SK-N-SH treated with all-trans-retinoic acid at 6 μM for 48 hours (cell line): ENCODE data around the gene SEC24D.

Experiments
- ATAC-seq: fragments of 200-7000 bp; cut with Tn5 transposase; 3 replicates; pipeline ENCODE4 v1.9.1; 2020; ENCODE audit warnings: mild to moderate bottlenecking, moderate library complexity
- ARNTL ChIP-seq: fragments of 450-650 bp; formaldehyde crosslinking; IDR thresholded peaks from 2 replicates; pipeline ENCODE4 v1.5.0; 2020; ENCODE audit warnings: low read depth, mild to moderate bottlenecking, moderate library complexity, borderline replicate concordance
- BACH2 ChIP-seq: fragments of 250-450 bp; sonication (Bioruptor Pico); IDR thresholded peaks from 2 replicates; pipeline ENCODE4 v1.9.0; 2021; ENCODE audit warnings: mild to moderate bottlenecking, borderline replicate concordance
- CSDC2 ChIP-seq: fragments of 250-450 bp; sonication (Bioruptor Pico); IDR thresholded peaks from 2 replicates; pipeline ENCODE4 v1.5.0; 2020; ENCODE audit warnings: mild to moderate bottlenecking, moderate library complexity
- ESRRG ChIP-seq: fragments of 250-450 bp; sonication (Bioruptor Pico); IDR thresholded peaks from 2 replicates; pipeline ENCODE4 v1.6.1; 2021; ENCODE audit warnings: mild to moderate bottlenecking
- GLIS3 ChIP-seq: fragments of 250-450 bp; sonication (Bioruptor Pico); IDR thresholded peaks from 2 replicates; pipeline ENCODE4 v1.5.0; 2020; ENCODE audit warnings: mild to moderate bottlenecking, moderate library complexity
- ISL1 ChIP-seq: fragments of 250-450 bp; sonication (Bioruptor Pico); IDR thresholded peaks from 2 replicates; pipeline ENCODE4 v2.1.2; 2022; ENCODE audit warnings: mild to moderate bottlenecking, moderate library complexity
- OSR1 ChIP-seq: fragments of 250-450 bp; sonication (Bioruptor Pico); IDR thresholded peaks from 2 replicates; pipeline ENCODE4 v1.8.0; 2022; ENCODE audit warnings: moderate library complexity, mild to moderate bottlenecking, inconsistent platforms
- PPARA ChIP-seq: fragments of 250-450 bp; sonication (Bioruptor Pico); IDR thresholded peaks from 2 replicates; pipeline ENCODE4 v1.5.0; 2020; ENCODE audit warnings: mild to moderate bottlenecking, borderline replicate concordance
- RARB ChIP-seq: fragments of 250-450 bp; sonication (Bioruptor Pico); IDR thresholded peaks from 2 replicates; pipeline ENCODE4 v1.8.0; 2021; ENCODE audit warnings: mild to moderate bottlenecking, moderate library complexity
- SNAI2 ChIP-seq: fragments of 250-450 bp; sonication (Bioruptor Pico); IDR thresholded peaks from 2 replicates; pipeline ENCODE4 v1.5.0; 2020; ENCODE audit warnings: mild to moderate bottlenecking, moderate library complexity
- TCF4 ChIP-seq: fragments of 250-450 bp; sonication (Bioruptor Pico); IDR thresholded peaks from 2 replicates; pipeline ENCODE4 v1.8.0; 2021; ENCODE audit warnings: mild to moderate bottlenecking, moderate library complexity, borderline replicate concordance
- TOX ChIP-seq: fragments of 250-450 bp; sonication (Bioruptor Pico); IDR thresholded peaks from 2 replicates; pipeline ENCODE4 v1.8.0; 2021; ENCODE audit warnings: mild to moderate bottlenecking, moderate library complexity, borderline replicate concordance
- ZC3H10 ChIP-seq: fragments of 250-450 bp; sonication (Bioruptor Pico); IDR thresholded peaks from 2 replicates; pipeline ENCODE4 v1.5.1; 2021; ENCODE audit warnings: mild to moderate bottlenecking, moderate library complexity
- ZFP3 ChIP-seq: fragments of 250-450 bp; sonication (Bioruptor Pico); IDR thresholded peaks from 2 replicates; pipeline ENCODE4 v1.5.0; 2020; ENCODE audit warnings: mild to moderate bottlenecking, moderate library complexity
- ZFP30 ChIP-seq: fragments of 450-650 bp; formaldehyde crosslinking; IDR thresholded peaks from 2 replicates; pipeline ENCODE4 v1.5.0; 2022; ENCODE audit warnings: mild to moderate bottlenecking, moderate library complexity
- ZNF565 ChIP-seq: fragments of 450-650 bp; formaldehyde crosslinking; conservative IDR thresholded peaks from 2 replicates; pipeline ENCODE4 v1.5.0; 2020; ENCODE audit warnings: low read depth, mild to moderate bottlenecking, moderate library complexity
- ZNF70 ChIP-seq: fragments of 450-650 bp; formaldehyde crosslinking; IDR thresholded peaks from 2 replicates; pipeline ENCODE4 v1.5.0; 2020; ENCODE audit warnings: mild to moderate bottlenecking, moderate library complexity
- ZNF8 ChIP-seq: fragments of 450-650 bp; formaldehyde crosslinking; IDR thresholded peaks from 2 replicates; pipeline ENCODE4 v1.5.0; 2020; ENCODE audit warnings: mild to moderate bottlenecking, moderate library complexity
- TF ChIP-seq, protein P1 (sequence below): fragments of 250-450 bp; sonication (Bioruptor Pico); IDR thresholded peaks from 2 replicates; pipeline ENCODE4 v1.8.0; 2020; ENCODE audit warnings: mild to moderate bottlenecking, moderate library complexity, borderline replicate concordance
- TF ChIP-seq, protein P2 (sequence below): fragments of 250-450 bp; sonication (Bioruptor Pico); IDR thresholded peaks from 2 replicates; pipeline ENCODE4 v1.5.1; 2020; ENCODE audit warnings: low read depth, mild to moderate bottlenecking, moderate library complexity
- TF ChIP-seq, protein P3 (sequence below): fragments of 250-450 bp; sonication (Bioruptor Pico); IDR thresholded peaks from 2 replicates; pipeline ENCODE4 v1.5.0; 2020; ENCODE audit warnings: mild to moderate bottlenecking, moderate library complexity
- TF ChIP-seq, protein P4 (sequence below): fragments of 250-450 bp; sonication (Bioruptor Pico); IDR thresholded peaks from 2 replicates; pipeline ENCODE4 v1.5.1; 2021; ENCODE audit warnings: mild to moderate bottlenecking, moderate library complexity
- TF ChIP-seq, protein P5 (sequence below): fragments of 250-450 bp; sonication (Bioruptor Pico); IDR thresholded peaks from 2 replicates; pipeline ENCODE4 v1.8.0; 2021; ENCODE audit warnings: low read depth, mild to moderate bottlenecking, moderate library complexity, borderline replicate concordance

SEC24D gene

DNA sequence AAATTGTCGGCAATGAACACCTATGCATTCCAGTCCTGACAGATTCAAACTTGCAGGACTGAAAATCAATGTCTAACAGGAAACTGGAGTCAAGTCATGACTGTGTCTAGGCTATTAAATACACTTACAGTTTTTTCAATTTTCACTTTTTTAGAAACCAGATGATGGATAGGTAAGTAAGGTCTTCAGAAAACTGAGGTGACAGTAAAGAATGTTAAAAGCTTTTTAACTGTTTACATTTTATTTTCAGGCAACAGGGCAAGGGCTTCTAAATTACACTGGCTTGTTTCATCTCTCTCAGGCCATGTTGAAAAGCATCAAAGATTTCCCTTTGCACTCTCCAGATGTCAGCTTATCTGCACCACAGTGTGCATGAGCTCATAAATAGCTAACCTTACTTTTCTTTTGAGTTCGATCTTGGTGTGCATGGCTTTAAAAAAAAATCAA, 65.2 kb downstream of the SEC24D start:
- TF ChIP-seq ZNF8 (CRISPR knock-in tag) (no peak), GLIS3 (peak; percentile 82; the same call in 1 of the 2 replicates), CSDC2 (no peak), TCF4 (CRISPR knock-in tag) (peak; percentile 81; the same call in 1 of the 2 replicates), ISL1 (peak; percentile 100), RARB (CRISPR knock-in tag) (0 out of 2 replicates have a peak, but pooled peaks have one; percentile 48), ZC3H10 (0 out of 2 replicates have a peak, but pooled peaks have one; percentile 10), ZNF70 (CRISPR knock-in tag) (no peak; the same call in 1 of the 2 replicates), BACH2 (CRISPR knock-in tag) (no peak), ZNF565 (CRISPR knock-in tag) (no peak), PPARA (CRISPR knock-in tag) (no peak), TOX (peak; percentile 87; the same call in 1 of the 2 replicates), ARNTL (CRISPR knock-in tag) (peak; percentile 9; the same call in 1 of the 2 replicates), SNAI2 (no peak), ESRRG (CRISPR knock-in tag) (peak; percentile 61; the same call in 1 of the 2 replicates), ZFP3 (no peak)
- TF ChIP-seq, protein P1, sequence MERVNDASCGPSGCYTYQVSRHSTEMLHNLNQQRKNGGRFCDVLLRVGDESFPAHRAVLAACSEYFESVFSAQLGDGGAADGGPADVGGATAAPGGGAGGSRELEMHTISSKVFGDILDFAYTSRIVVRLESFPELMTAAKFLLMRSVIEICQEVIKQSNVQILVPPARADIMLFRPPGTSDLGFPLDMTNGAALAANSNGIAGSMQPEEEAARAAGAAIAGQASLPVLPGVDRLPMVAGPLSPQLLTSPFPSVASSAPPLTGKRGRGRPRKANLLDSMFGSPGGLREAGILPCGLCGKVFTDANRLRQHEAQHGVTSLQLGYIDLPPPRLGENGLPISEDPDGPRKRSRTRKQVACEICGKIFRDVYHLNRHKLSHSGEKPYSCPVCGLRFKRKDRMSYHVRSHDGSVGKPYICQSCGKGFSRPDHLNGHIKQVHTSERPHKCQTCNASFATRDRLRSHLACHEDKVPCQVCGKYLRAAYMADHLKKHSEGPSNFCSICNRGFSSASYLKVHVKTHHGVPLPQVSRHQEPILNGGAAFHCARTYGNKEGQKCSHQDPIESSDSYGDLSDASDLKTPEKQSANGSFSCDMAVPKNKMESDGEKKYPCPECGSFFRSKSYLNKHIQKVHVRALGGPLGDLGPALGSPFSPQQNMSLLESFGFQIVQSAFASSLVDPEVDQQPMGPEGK (CRISPR knock-in tag): peak; percentile 67
- TF ChIP-seq, protein P2, sequence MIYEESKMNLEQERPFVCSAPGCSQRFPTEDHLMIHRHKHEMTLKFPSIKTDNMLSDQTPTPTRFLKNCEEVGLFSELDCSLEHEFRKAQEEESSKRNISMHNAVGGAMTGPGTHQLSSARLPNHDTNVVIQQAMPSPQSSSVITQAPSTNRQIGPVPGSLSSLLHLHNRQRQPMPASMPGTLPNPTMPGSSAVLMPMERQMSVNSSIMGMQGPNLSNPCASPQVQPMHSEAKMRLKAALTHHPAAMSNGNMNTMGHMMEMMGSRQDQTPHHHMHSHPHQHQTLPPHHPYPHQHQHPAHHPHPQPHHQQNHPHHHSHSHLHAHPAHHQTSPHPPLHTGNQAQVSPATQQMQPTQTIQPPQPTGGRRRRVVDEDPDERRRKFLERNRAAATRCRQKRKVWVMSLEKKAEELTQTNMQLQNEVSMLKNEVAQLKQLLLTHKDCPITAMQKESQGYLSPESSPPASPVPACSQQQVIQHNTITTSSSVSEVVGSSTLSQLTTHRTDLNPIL: peak; percentile 81; the same call in 1 of the 2 replicates
- TF ChIP-seq, protein P3, sequence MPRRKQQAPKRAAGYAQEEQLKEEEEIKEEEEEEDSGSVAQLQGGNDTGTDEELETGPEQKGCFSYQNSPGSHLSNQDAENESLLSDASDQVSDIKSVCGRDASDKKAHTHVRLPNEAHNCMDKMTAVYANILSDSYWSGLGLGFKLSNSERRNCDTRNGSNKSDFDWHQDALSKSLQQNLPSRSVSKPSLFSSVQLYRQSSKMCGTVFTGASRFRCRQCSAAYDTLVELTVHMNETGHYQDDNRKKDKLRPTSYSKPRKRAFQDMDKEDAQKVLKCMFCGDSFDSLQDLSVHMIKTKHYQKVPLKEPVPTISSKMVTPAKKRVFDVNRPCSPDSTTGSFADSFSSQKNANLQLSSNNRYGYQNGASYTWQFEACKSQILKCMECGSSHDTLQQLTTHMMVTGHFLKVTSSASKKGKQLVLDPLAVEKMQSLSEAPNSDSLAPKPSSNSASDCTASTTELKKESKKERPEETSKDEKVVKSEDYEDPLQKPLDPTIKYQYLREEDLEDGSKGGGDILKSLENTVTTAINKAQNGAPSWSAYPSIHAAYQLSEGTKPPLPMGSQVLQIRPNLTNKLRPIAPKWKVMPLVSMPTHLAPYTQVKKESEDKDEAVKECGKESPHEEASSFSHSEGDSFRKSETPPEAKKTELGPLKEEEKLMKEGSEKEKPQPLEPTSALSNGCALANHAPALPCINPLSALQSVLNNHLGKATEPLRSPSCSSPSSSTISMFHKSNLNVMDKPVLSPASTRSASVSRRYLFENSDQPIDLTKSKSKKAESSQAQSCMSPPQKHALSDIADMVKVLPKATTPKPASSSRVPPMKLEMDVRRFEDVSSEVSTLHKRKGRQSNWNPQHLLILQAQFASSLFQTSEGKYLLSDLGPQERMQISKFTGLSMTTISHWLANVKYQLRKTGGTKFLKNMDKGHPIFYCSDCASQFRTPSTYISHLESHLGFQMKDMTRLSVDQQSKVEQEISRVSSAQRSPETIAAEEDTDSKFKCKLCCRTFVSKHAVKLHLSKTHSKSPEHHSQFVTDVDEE (CRISPR knock-in tag): peak; percentile 93
- TF ChIP-seq, protein P4, sequence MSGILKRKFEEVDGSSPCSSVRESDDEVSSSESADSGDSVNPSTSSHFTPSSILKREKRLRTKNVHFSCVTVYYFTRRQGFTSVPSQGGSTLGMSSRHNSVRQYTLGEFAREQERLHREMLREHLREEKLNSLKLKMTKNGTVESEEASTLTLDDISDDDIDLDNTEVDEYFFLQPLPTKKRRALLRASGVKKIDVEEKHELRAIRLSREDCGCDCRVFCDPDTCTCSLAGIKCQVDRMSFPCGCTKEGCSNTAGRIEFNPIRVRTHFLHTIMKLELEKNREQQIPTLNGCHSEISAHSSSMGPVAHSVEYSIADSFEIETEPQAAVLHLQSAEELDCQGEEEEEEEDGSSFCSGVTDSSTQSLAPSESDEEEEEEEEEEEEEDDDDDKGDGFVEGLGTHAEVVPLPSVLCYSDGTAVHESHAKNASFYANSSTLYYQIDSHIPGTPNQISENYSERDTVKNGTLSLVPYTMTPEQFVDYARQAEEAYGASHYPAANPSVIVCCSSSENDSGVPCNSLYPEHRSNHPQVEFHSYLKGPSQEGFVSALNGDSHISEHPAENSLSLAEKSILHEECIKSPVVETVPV (CRISPR knock-in tag): peak; percentile 65; the same call in 1 of the 2 replicates
- TF ChIP-seq, protein P5, sequence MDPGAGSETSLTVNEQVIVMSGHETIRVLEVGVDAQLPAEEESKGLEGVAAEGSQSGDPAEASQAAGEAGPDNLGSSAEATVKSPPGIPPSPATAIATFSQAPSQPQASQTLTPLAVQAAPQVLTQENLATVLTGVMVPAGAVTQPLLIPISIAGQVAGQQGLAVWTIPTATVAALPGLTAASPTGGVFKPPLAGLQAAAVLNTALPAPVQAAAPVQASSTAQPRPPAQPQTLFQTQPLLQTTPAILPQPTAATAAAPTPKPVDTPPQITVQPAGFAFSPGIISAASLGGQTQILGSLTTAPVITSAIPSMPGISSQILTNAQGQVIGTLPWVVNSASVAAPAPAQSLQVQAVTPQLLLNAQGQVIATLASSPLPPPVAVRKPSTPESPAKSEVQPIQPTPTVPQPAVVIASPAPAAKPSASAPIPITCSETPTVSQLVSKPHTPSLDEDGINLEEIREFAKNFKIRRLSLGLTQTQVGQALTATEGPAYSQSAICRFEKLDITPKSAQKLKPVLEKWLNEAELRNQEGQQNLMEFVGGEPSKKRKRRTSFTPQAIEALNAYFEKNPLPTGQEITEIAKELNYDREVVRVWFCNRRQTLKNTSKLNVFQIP (CRISPR knock-in tag): peak; percentile 72; the same call in 1 of the 2 replicates
- TF ChIP-seq, all 23 proteins: peak for 13
- ATAC-seq: peak; percentile 77

DNA sequence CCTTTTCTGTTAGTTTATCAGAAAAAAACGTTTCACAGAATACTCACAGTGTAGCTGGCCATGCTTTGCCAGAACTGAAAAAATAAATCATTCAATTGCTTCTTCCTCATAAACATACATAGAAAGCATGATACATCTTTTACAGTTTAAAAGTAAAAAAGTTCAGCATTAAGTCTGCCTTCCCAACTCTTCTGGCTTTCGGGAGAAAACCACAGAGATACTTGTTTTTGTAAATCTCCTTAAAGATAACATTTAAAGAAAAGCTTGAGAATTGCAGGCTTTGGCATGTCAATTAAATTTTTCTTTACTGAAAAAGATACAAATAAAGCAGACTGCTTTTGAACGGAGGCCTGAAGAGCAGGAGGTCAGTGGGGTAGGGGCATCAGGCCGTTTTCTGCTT, 66.8 kb downstream of the SEC24D start:
- no peak for ATAC-seq

More for the DNA sequence above, 66.8 kb downstream of the SEC24D start:
- TF ChIP-seq ISL1 (no peak), SNAI2 (no peak), OSR1 (CRISPR knock-in tag) (no peak), ZFP30 (CRISPR knock-in tag) (no peak), ZC3H10 (no peak), ZFP3 (no peak), BACH2 (CRISPR knock-in tag) (no peak), ZNF565 (CRISPR knock-in tag) (no peak), ZNF70 (CRISPR knock-in tag) (no peak), ARNTL (CRISPR knock-in tag) (no peak), PPARA (CRISPR knock-in tag) (no peak), TOX (no peak)
- TF ChIP-seq, protein P1 (CRISPR knock-in tag): no peak
- TF ChIP-seq, protein P5 (CRISPR knock-in tag): no peak
